ENCODE data around the gene NXPE3.

DNA sequence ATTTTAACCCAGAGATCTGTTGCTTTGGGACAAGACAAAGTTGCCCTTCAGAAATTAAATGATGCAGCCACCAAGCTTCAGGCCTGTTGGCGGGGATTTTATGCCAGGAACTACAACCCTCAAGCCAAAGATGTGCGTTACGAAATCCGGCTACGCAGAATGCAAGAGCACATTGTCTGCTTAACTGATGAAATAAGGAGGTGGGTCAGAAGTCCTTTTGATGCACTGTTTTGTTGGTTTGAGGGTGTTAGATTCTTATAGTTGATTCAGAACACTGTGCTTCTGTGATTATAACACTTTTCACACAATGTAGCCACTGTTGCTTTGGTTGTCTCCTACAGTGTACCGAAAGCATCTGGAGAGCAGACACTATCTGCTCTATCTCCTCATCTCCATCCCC, 20.8 kb upstream of the NXPE3 start:
- TF ChIP-seq, protein P1, sequence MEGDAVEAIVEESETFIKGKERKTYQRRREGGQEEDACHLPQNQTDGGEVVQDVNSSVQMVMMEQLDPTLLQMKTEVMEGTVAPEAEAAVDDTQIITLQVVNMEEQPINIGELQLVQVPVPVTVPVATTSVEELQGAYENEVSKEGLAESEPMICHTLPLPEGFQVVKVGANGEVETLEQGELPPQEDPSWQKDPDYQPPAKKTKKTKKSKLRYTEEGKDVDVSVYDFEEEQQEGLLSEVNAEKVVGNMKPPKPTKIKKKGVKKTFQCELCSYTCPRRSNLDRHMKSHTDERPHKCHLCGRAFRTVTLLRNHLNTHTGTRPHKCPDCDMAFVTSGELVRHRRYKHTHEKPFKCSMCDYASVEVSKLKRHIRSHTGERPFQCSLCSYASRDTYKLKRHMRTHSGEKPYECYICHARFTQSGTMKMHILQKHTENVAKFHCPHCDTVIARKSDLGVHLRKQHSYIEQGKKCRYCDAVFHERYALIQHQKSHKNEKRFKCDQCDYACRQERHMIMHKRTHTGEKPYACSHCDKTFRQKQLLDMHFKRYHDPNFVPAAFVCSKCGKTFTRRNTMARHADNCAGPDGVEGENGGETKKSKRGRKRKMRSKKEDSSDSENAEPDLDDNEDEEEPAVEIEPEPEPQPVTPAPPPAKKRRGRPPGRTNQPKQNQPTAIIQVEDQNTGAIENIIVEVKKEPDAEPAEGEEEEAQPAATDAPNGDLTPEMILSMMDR (IDR thresholded peaks at IDR 0.05) = no peak
- no peak for TF ChIP-seq POLR2A (IDR thresholded peaks at IDR 0.05)

Measured in testis (tissue), 2 donors.